Right lobe of liver (tissue), 4 donors: ENCODE measurements around the gene COL6A1.

Source experiments
- POLR2A ChIP-seq: fragments of 450-650 bp; IDR thresholded peaks from one replicate; pipeline ENCODE4 v1.6.1; 2017; ENCODE audit warnings: antibody characterized with exemption, mild to moderate bottlenecking
- TF ChIP-seq, protein P1 (sequence below), 4 donors: fragments of 200-600 bp in 3 of 4; fragments of 450-650 bp in 1 of 4; IDR thresholded peaks; one replicate each; pipeline versions ENCODE4 v1.5.1 to v1.8.0; 2016 to 2022; ENCODE audit warnings: antibody characterized with exemption in 4 of 4, mild to moderate bottlenecking in 2 of 4
- donor health status: DM: no; HTN: no; CAD: no.
- donor health status: DM: no; HTN: no; CAD: no.
- donor health status: DM: no; HTN: yes; CAD: no.

DNA sequence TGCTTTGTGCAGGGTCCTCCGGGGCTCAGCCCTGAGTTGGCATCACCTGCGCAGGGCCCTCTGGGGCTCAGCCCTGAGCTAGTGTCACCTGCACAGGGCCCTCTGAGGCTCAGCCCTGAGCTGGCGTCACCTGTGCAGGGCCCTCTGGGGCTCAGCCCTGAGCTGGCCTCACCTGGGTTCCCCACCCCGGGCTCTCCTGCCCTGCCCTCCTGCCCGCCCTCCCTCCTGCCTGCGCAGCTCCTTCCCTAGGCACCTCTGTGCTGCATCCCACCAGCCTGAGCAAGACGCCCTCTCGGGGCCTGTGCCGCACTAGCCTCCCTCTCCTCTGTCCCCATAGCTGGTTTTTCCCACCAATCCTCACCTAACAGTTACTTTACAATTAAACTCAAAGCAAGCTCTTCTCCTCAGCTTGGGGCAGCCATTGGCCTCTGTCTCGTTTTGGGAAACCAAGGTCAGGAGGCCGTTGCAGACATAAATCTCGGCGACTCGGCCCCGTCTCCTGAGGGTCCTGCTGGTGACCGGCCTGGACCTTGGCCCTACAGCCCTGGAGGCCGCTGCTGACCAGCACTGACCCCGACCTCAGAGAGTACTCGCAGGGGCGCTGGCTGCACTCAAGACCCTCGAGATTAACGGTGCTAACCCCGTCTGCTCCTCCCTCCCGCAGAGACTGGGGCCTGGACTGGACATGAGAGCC lies 22.7 kb downstream of the COL6A1 start:
- TF ChIP-seq POLR2A, result no peak
- TF ChIP-seq, protein P1, sequence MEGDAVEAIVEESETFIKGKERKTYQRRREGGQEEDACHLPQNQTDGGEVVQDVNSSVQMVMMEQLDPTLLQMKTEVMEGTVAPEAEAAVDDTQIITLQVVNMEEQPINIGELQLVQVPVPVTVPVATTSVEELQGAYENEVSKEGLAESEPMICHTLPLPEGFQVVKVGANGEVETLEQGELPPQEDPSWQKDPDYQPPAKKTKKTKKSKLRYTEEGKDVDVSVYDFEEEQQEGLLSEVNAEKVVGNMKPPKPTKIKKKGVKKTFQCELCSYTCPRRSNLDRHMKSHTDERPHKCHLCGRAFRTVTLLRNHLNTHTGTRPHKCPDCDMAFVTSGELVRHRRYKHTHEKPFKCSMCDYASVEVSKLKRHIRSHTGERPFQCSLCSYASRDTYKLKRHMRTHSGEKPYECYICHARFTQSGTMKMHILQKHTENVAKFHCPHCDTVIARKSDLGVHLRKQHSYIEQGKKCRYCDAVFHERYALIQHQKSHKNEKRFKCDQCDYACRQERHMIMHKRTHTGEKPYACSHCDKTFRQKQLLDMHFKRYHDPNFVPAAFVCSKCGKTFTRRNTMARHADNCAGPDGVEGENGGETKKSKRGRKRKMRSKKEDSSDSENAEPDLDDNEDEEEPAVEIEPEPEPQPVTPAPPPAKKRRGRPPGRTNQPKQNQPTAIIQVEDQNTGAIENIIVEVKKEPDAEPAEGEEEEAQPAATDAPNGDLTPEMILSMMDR (IDR thresholded peaks at IDR 0.05), result no peak
